NCI-H1092 (cell line): ENCODE data around the gene FAM3D.

ENCODE experiments used
- DNase-seq: peaks from one replicate; lab custom pipeline; 2025; lab: John Stamatoyannopoulos, UW

Gene FAM3D

GRCh38 chr3:58594117-58594516 lies 72.5 kb downstream of the FAM3D start:
- DNase-seq = no peak

GRCh38 chr3:58591517-58592510 lies 74.8 kb downstream of the FAM3D start:
- DNase-seq = no peak

GRCh38 chr3:58588030-58588614 lies 78.5 kb downstream of the FAM3D start:
- DNase-seq = no peak

GRCh38 chr3:58586776-58587192 lies 79.8 kb downstream of the FAM3D start:
- DNase-seq = no peak

- no peak for DNase-seq
These were observed 80.6 kb downstream of the FAM3D start for GRCh38 chr3:58585994-58586393.

- DNase-seq = peak; percentile 47
These were observed 81.4 kb downstream of the FAM3D start for GRCh38 chr3:58585005-58585786.

GRCh38 chr3:58584690-58585004 lies 81.9 kb downstream of the FAM3D start:
- DNase-seq = no peak
